Measurements from ENCODE around the gene SLC35F4.

Gene SLC35F4

GRCh38 chr14:57749267-57749666, 116.6 kb downstream of the SLC35F4 start:
- no peak for TF ChIP-seq CTCF (IDR thresholded peaks at IDR 0.05)
- Histone ChIP-seq H3K4me1 (peaks cover 0 to 12% (median 0%) of the 10 kb centered on the region in 4 donors), H3K27ac (no peak overlapping the region), H3K27me3 (no peaks in the 10 kb centered on the region), H3K9me3 (no peaks in the 10 kb centered on the region), H3K4me3 (no peak overlapping the region), H3K36me3 (no peaks in the 10 kb centered on the region)
- intact Hi-C loops (cut with DNase I; ENCODE audit: low total_unique reads): no loop called here
- no peak for DNase-seq

DNA sequence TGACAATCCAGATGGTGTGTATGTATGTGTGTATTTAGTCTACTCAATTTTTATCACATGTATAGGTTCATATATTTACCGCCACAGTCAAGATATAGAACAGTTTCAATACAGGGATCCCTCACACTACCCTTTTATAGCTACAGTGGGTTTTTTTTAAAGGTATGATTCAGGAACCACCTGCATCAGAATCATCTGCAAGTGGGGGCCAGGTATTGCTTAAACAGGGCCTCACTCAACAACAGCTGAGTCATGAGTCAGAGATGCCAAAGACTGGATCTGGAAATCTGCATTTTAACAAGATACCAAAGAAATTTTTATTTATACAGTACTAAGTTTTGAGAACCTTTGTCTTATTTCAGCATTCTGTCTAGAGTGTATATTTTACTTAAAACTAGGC, 117.6 kb downstream of the SLC35F4 start:
- Histone ChIP-seq H3K27me3 (no peaks in the 10 kb centered on the region), H3K9me3 (no peaks in the 10 kb centered on the region), H3K27ac (no peak overlapping the region), H3K36me3 (no peaks in the 10 kb centered on the region), H3K4me1 (peaks cover 0 to 12% (median 0%) of the 10 kb centered on the region in 4 donors), H3K4me3 (no peak overlapping the region)
- no peak for DNase-seq
- no peak for TF ChIP-seq CTCF (IDR thresholded peaks at IDR 0.05)
- intact Hi-C loops (cut with DNase I; ENCODE audit: low total_unique reads): no loop called here

GRCh38 chr14:57747036-57747435, 118.9 kb downstream of the SLC35F4 start:
- no peak overlapping the region for H3K4me3 ChIP-seq
- intact Hi-C loops (cut with DNase I; ENCODE audit: low total_unique reads): no loop called here
- no peaks in the 10 kb centered on the region for H3K36me3 ChIP-seq
- no peak for TF ChIP-seq CTCF (IDR thresholded peaks at IDR 0.05)
- no peaks in the 10 kb centered on the region for H3K27me3 ChIP-seq
- H3K4me1 ChIP-seq: peaks cover 0 to 12% (median 0%) of the 10 kb centered on the region in 4 donors
- no peak for DNase-seq
- no peaks in the 10 kb centered on the region for H3K9me3 ChIP-seq
- no peak overlapping the region for H3K27ac ChIP-seq

GRCh38 chr14:57746563-57746962, 119.3 kb downstream of the SLC35F4 start:
- no peaks in the 10 kb centered on the region for H3K36me3 ChIP-seq
- intact Hi-C loops (cut with DNase I; ENCODE audit: low total_unique reads): no loop called here
- H3K9me3 ChIP-seq: no peaks in the 10 kb centered on the region
- peaks cover 0 to 12% (median 0%) of the 10 kb centered on the region in 4 donors for H3K4me1 ChIP-seq
- H3K27me3 ChIP-seq: no peaks in the 10 kb centered on the region
- no peak for TF ChIP-seq CTCF (IDR thresholded peaks at IDR 0.05)
- H3K27ac ChIP-seq: no peak overlapping the region
- H3K4me3 ChIP-seq: no peak overlapping the region
- DNase-seq: no peak

DNA sequence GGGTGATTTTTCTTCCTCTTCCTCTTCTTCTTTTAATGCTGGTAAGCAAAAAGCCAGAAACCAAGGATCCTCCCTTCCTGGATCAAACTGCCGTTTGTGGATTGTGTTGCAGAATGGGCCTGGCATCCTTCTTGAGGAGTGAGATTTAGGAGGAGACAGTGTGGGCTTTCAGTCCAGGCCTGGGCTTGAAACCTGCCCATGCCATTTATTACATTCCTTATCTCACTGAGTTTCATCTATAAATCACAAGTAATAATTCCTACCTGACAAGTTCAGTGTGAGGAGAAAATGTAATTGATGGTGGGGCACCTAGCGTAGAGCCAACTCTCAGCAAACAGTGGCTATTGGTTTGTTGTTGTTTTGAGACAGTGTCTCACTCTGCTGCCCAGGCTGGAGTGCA, 126.4 kb downstream of the SLC35F4 start:
- no peaks in the 10 kb centered on the region for H3K36me3 ChIP-seq
- no peaks in the 10 kb centered on the region for H3K4me1 ChIP-seq
- no peak overlapping the region for H3K27ac ChIP-seq
- no peak for DNase-seq
- no peak for TF ChIP-seq CTCF (IDR thresholded peaks at IDR 0.05)
- H3K27me3 ChIP-seq: no peaks in the 10 kb centered on the region
- no peak overlapping the region for H3K4me3 ChIP-seq
- intact Hi-C loops (cut with DNase I; ENCODE audit: low total_unique reads): no loop called here
- H3K9me3 ChIP-seq: no peaks in the 10 kb centered on the region

DNA sequence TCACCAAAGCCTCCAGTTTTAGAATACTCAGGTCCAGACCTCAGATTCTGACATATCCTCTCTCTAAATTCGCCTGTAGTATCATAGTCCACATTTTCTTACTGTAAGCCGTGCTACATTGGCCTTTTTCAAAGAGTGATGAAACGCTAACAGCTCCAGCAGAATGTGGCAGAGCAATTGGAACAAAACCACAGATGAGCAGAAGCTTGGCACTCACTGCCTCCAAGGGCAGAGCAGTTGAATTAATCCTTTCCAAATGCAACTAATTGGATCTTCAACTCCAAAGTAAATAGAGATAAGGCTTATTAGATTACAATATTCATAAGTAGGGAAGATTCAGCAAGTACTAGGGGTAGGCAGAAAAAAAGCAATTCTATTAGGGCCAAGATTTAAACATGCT, 128.3 kb downstream of the SLC35F4 start:
- no peaks in the 10 kb centered on the region for H3K27me3 ChIP-seq
- H3K27ac ChIP-seq: no peak overlapping the region
- intact Hi-C loops (cut with DNase I; ENCODE audit: low total_unique reads): no loop called here
- H3K4me1 ChIP-seq: no peaks in the 10 kb centered on the region
- H3K4me3 ChIP-seq: no peak overlapping the region
- no peak for TF ChIP-seq CTCF (IDR thresholded peaks at IDR 0.05)
- no peaks in the 10 kb centered on the region for H3K36me3 ChIP-seq
- no peak for DNase-seq
- H3K9me3 ChIP-seq: no peaks in the 10 kb centered on the region
